Loucy (cell line): ENCODE data around the gene RAD51B.

ENCODE experiments used
- H2AFZ ChIP-seq: fragments of 200-600 bp; sonication (generic); 2 replicates; pipeline ENCODE4 v1.6.0; 2016; ENCODE audit warnings: antibody characterized with exemption, mild to moderate bottlenecking, low read length, moderate library complexity
- H3F3A ChIP-seq: fragments of 200-600 bp; 2 replicates; pipeline ENCODE4 v1.6.0; 2016; ENCODE audit warnings: antibody characterized with exemption, low read depth, mild to moderate bottlenecking
- H3K27me3 ChIP-seq: fragments of 200-600 bp; sonication (generic); 2 replicates; pipeline ENCODE4 v1.6.1; 2014; ENCODE audit warnings: low read length, mild to moderate bottlenecking; ENCODE audit not compliant: insufficient read depth, poor library complexity, severe bottlenecking
- H3K36me3 ChIP-seq: fragments of 200-600 bp; sonication (generic); 2 replicates; pipeline ENCODE4 v1.6.1; 2016; ENCODE audit warnings: low read length; ENCODE audit not compliant: insufficient read depth
- H3K4me1 ChIP-seq: fragments of 200-600 bp; sonication (generic); 2 replicates; pipeline ENCODE4 v1.5.1; 2014; ENCODE audit warnings: low read length, mild to moderate bottlenecking; ENCODE audit not compliant: insufficient read depth, poor library complexity, severe bottlenecking
- H3K4me2 ChIP-seq: fragments of 200-600 bp; sonication (generic); 2 replicates; pipeline ENCODE4 v1.6.0; 2014; ENCODE audit warnings: antibody characterized with exemption, low read length, low read depth, mild to moderate bottlenecking; ENCODE audit not compliant: poor library complexity, severe bottlenecking
- H3K4me3 ChIP-seq: fragments of 200-600 bp; sonication (generic); 2 replicates; pipeline ENCODE4 v1.5.1; 2014; ENCODE audit warnings: low read length, mild to moderate bottlenecking, mixed read lengths; ENCODE audit not compliant: poor library complexity, severe bottlenecking
- H3K79me2 ChIP-seq: fragments of 200-600 bp; sonication (generic); 2 replicates; pipeline ENCODE4 v1.6.1; 2014; ENCODE audit warnings: low read length; ENCODE audit not compliant: insufficient read depth
- H3K9ac ChIP-seq: fragments of 200-600 bp; sonication (generic); 2 replicates; pipeline ENCODE4 v1.6.0; 2014; ENCODE audit warnings: mild to moderate bottlenecking, low read depth, low read length, moderate library complexity; ENCODE audit not compliant: poor library complexity, severe bottlenecking
- H3K9me2 ChIP-seq: fragments of 200-600 bp; sonication (generic); replicated peaks from 2 replicates; pipeline ENCODE4 v1.6.1; 2016; ENCODE audit warnings: low read depth, low read length, mixed read lengths
- H3K9me3 ChIP-seq: fragments of 200-600 bp; sonication (generic); 2 replicates; pipeline ENCODE4 v1.6.1; 2014; ENCODE audit warnings: mild to moderate bottlenecking, antibody characterized with exemption, low read length, low read depth; ENCODE audit not compliant: insufficient read depth
- H4K20me1 ChIP-seq: fragments of 200-600 bp; sonication (generic); 2 replicates; pipeline ENCODE4 v1.6.0; 2014; ENCODE audit warnings: antibody characterized with exemption, low read length, mild to moderate bottlenecking; ENCODE audit not compliant: insufficient read depth, poor library complexity, severe bottlenecking
- CTCF ChIP-seq: fragments of 200-600 bp; sonication (generic); conservative IDR thresholded peaks from 2 replicates; pipeline ENCODE4 v1.5.1; 2014; ENCODE audit warnings: mild to moderate bottlenecking, antibody characterized with exemption, low read length
- EZH2phosphoT487 ChIP-seq: fragments of 200-600 bp; IDR thresholded peaks from 2 replicates; pipeline ENCODE4 v1.6.1; 2018; ENCODE audit warnings: antibody characterized with exemption, mild to moderate bottlenecking, moderate library complexity, borderline replicate concordance

The RAD51B gene

GRCh38 chr14:68076451-68076850 lies 256.9 kb downstream of the RAD51B start:
- H3K9me2 ChIP-seq = no peaks in the 10 kb centered on the region
- H3K36me3 ChIP-seq = no peaks in the 10 kb centered on the region
- H3K79me2 ChIP-seq = no peaks in the 10 kb centered on the region
- peaks cover 25% of the 10 kb centered on the region for H3K4me1 ChIP-seq
- no peaks in the 10 kb centered on the region for H3K27me3 ChIP-seq
- no peaks in the 10 kb centered on the region for H4K20me1 ChIP-seq
- TF ChIP-seq EZH2phosphoT487 (no peak), CTCF (no peak)
- no peak overlapping the region for H3K4me2 ChIP-seq
- no peak overlapping the region for H3K4me3 ChIP-seq
- H3F3A ChIP-seq = no peaks in the 10 kb centered on the region
- no peak overlapping the region for H3K9ac ChIP-seq
- peaks cover 4% of the 10 kb centered on the region; the same call in 1 of the 2 replicates for H3K9me3 ChIP-seq
- no peak overlapping the region for H2AFZ ChIP-seq

GRCh38 chr14:68079941-68080697 lies 260.5 kb downstream of the RAD51B start:
- Histone ChIP-seq H3K9me3 (no peaks in the 10 kb centered on the region), H3K4me2 (no peak overlapping the region), H3K4me1 (peaks cover 35% of the 10 kb centered on the region), H3K79me2 (no peaks in the 10 kb centered on the region), H4K20me1 (no peaks in the 10 kb centered on the region), H3F3A (no peaks in the 10 kb centered on the region), H3K9ac (no peak overlapping the region), H3K27me3 (no peaks in the 10 kb centered on the region), H2AFZ (no peak overlapping the region), H3K36me3 (no peaks in the 10 kb centered on the region), H3K9me2 (no peaks in the 10 kb centered on the region), H3K4me3 (no peak overlapping the region)
- TF ChIP-seq EZH2phosphoT487 (no peak), CTCF (no peak)

- peaks cover 30% of the 10 kb centered on the region for H3K4me1 ChIP-seq
- no peak overlapping the region for H3K9ac ChIP-seq
- no peaks in the 10 kb centered on the region for H3F3A ChIP-seq
- no peaks in the 10 kb centered on the region for H3K9me2 ChIP-seq
- no peak overlapping the region for H3K4me3 ChIP-seq
- H4K20me1 ChIP-seq = no peaks in the 10 kb centered on the region
- no peaks in the 10 kb centered on the region for H3K36me3 ChIP-seq
- H3K4me2 ChIP-seq = peak overlapping the region; percentile 33
- no peak overlapping the region for H2AFZ ChIP-seq
- no peaks in the 10 kb centered on the region for H3K9me3 ChIP-seq
- peaks cover 3% of the 10 kb centered on the region; the same call in 1 of the 2 replicates for H3K79me2 ChIP-seq
- H3K27me3 ChIP-seq = no peaks in the 10 kb centered on the region
- TF ChIP-seq CTCF = no peak
- TF ChIP-seq EZH2phosphoT487 = no peak
These were observed 261.9 kb downstream of the RAD51B start for GRCh38 chr14:68081489-68081888.
